Keratinocyte (primary cell): ENCODE results near the gene PKD2. TPM values are rescaled to one million over a fixed set of nuclear protein-coding genes. Genes with fewer than 3 reads are reported as not detected.

Source experiments
- DNase-seq: peaks from one replicate; pipeline ENCODE4 v3.0.0-alpha.2; 2011; ENCODE audit warnings: low read depth, missing footprints, low spot score
- FAIRE-seq: peaks from 2 replicates; lab custom pipeline; 2011; peaks lifted over from hg19 to GRCh38; lab: Jason Lieb, UNC
- H2AFZ ChIP-seq: 2 replicates; pipeline ENCODE4 v1.6.0; 2012; ENCODE audit warnings: low read length, control low read depth, inconsistent platforms; ENCODE audit not compliant: control insufficient read depth
- H3K27ac ChIP-seq: 2 replicates; pipeline ENCODE4 v1.5.1; 2011; ENCODE audit warnings: low read length; ENCODE audit not compliant: control insufficient read depth, insufficient read depth
- H3K27me3 ChIP-seq: 3 replicates; pipeline ENCODE4 v1.6.0; 2011; ENCODE audit warnings: low read length; ENCODE audit not compliant: control insufficient read depth, insufficient read depth; ENCODE audit errors: extremely low read depth
- H3K36me3 ChIP-seq, 2 experiments: 2 replicates in 1 of 2; 3 replicates in 1 of 2; pipeline ENCODE4 v1.5.1; 2011; ENCODE audit warnings: low read length in 2 of 2, mild to moderate bottlenecking in 1 of 2; ENCODE audit not compliant: control insufficient read depth in 2 of 2, insufficient read depth in 2 of 2; ENCODE audit errors: extremely low read depth in 1 of 2
- H3K4me1 ChIP-seq: 3 replicates; pipeline ENCODE4 v1.5.1; 2011; ENCODE audit warnings: low read length; ENCODE audit not compliant: control insufficient read depth, insufficient read depth; ENCODE audit errors: extremely low read depth
- H3K4me2 ChIP-seq: 3 replicates; pipeline ENCODE4 v1.6.0; 2011; ENCODE audit warnings: low read depth, low read length; ENCODE audit not compliant: control insufficient read depth, insufficient read depth; ENCODE audit errors: extremely low read depth
- H3K4me3 ChIP-seq, 3 experiments: fragments of 200-600 bp in 1 of 3; sonication (generic) in 1 of 3; 2 replicates in 2 of 3; 3 replicates in 1 of 3; pipeline ENCODE4 v1.5.1; 2011 to 2016; ENCODE audit warnings: low read length in 3 of 3, mild to moderate bottlenecking in 3 of 3, control low read depth in 2 of 3, inconsistent platforms in 1 of 3, low read depth in 1 of 3, mixed read lengths in 1 of 3, mixed run types in 1 of 3, moderate library complexity in 1 of 3; ENCODE audit not compliant: control insufficient read depth in 2 of 3, insufficient read depth in 2 of 3; ENCODE audit errors: extremely low read depth in 1 of 3
- H3K79me2 ChIP-seq: 2 replicates; pipeline ENCODE4 v1.6.0; 2012; ENCODE audit warnings: low read length; ENCODE audit not compliant: control insufficient read depth, insufficient read depth
- H3K9ac ChIP-seq: 3 replicates; pipeline ENCODE4 v1.6.0; 2011; ENCODE audit warnings: low read length; ENCODE audit not compliant: control insufficient read depth, insufficient read depth; ENCODE audit errors: extremely low read depth
- H3K9me1 ChIP-seq: 3 replicates; pipeline ENCODE4 v1.6.0; 2011; ENCODE audit warnings: low read length; ENCODE audit not compliant: control insufficient read depth, insufficient read depth; ENCODE audit errors: extremely low read depth
- H3K9me3 ChIP-seq: 2 replicates; pipeline ENCODE4 v1.5.1; 2012; ENCODE audit warnings: low read depth, low read length; ENCODE audit not compliant: control insufficient read depth
- H4K20me1 ChIP-seq: 3 replicates; pipeline ENCODE4 v1.6.0; 2011; ENCODE audit warnings: low read length; ENCODE audit not compliant: control insufficient read depth, insufficient read depth; ENCODE audit errors: extremely low read depth
- EZH2 ChIP-seq: IDR thresholded peaks from one replicate; pipeline ENCODE4 v1.6.1; 2012; ENCODE audit warnings: inconsistent platforms, mild to moderate bottlenecking, low read length, moderate library complexity
- dilution Hi-C: fragments of 300-500 bp; cut with MboI; formaldehyde crosslinking; loops from one replicate; pipeline ENCODE4 v1.7.0; 2020; ENCODE audit warnings: low sequenced_read_pairs; ENCODE audit not compliant: extremely low pct_ligation_motif_present
- polyA plus RNA-seq, 5 experiments: library from polyadenylated mRNA; depleted of rRNA in 3 of 5; stranded (reverse) in 3 of 5; stranded (forward) in 1 of 5; unstranded in 1 of 5; fragments of >200 nt; gene quantifications; 1 replicate in 1 of 5; 2 replicates in 3 of 5; 3 replicates in 1 of 5; pipeline versions ENCODE4 v1.2.1 to v1.2.3, GENCODE V29; 2011 to 2012; ENCODE audit warnings: missing spikeins in 2 of 5, low read depth in 1 of 5, low replicate concordance in 1 of 5
- TF ChIP-seq, protein P1 (sequence below), 3 experiments: IDR thresholded peaks in 1 of 3; conservative IDR thresholded peaks in 1 of 3; optimal IDR thresholded peaks in 1 of 3; 2 replicates in 2 of 3; 3 replicates in 1 of 3; pipeline versions ENCODE3 to v1.5.1; 2011; ENCODE audit warnings: low read length in 3 of 3, mild to moderate bottlenecking in 3 of 3, moderate library complexity in 2 of 3, control low read depth in 1 of 3, inconsistent platforms in 1 of 3; ENCODE audit not compliant: insufficient read depth in 2 of 3; ENCODE audit errors: extremely low read depth in 1 of 3

PKD2 gene
- polyA plus RNA-seq, 1 donor (not counting 4 experiments of a cell fraction or from before 2014, with no cell fraction given), result 21.5 TPM

DNA sequence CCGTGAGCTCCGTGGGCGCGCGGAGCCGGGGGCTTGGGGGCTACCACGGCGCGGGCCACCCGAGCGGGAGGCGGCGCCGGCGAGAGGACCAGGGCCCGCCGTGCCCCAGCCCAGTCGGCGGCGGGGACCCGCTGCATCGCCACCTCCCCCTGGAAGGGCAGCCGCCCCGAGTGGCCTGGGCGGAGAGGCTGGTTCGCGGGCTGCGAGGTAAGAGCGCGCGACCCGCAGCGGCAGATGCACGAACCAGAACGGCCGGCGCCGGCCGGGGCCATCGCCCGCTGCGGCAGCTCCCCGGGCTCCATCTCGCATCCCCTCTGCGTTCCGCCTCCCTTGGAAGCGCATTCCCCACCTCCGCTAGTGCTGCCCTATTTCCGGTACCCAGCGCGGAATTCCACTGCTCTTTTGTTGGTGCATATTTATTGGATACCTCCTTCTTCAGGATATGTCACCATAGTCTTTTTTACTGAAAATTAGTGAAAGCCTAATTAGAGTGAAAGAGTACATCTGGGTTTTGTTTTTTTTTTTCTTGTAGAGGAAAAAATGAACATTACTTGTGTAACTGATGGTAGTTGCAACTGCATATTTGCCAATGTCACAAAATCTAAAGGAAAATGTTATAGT lies 797 bp downstream of the PKD2 start:
- H3K36me3 ChIP-seq, result no peaks in the 10 kb centered on the region
- peak overlapping the region; percentile 44 for H2AFZ ChIP-seq
- dilution Hi-C loops, result no loop called here
- peaks cover 48% of the 10 kb centered on the region for H3K79me2 ChIP-seq
- H3K4me1 ChIP-seq, result peaks cover 27% of the 10 kb centered on the region
- peak overlapping the region; percentile 77 for H3K9ac ChIP-seq
- H3K4me3 ChIP-seq, result peak overlapping the region; percentile 71 to 88 (median 75)
- H3K9me3 ChIP-seq, result no peaks in the 10 kb centered on the region
- no peaks in the 10 kb centered on the region for H3K9me1 ChIP-seq
- peak overlapping the region; percentile 92 for H3K4me2 ChIP-seq
- H3K27ac ChIP-seq, result peak overlapping the region; percentile 42
- FAIRE-seq (no peak), DNase-seq (no peak)
- TF ChIP-seq, protein P1, sequence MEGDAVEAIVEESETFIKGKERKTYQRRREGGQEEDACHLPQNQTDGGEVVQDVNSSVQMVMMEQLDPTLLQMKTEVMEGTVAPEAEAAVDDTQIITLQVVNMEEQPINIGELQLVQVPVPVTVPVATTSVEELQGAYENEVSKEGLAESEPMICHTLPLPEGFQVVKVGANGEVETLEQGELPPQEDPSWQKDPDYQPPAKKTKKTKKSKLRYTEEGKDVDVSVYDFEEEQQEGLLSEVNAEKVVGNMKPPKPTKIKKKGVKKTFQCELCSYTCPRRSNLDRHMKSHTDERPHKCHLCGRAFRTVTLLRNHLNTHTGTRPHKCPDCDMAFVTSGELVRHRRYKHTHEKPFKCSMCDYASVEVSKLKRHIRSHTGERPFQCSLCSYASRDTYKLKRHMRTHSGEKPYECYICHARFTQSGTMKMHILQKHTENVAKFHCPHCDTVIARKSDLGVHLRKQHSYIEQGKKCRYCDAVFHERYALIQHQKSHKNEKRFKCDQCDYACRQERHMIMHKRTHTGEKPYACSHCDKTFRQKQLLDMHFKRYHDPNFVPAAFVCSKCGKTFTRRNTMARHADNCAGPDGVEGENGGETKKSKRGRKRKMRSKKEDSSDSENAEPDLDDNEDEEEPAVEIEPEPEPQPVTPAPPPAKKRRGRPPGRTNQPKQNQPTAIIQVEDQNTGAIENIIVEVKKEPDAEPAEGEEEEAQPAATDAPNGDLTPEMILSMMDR (optimal IDR thresholded peaks at IDR 0.05 in 1 of 3, IDR thresholded peaks at IDR 0.05 in 1 of 3, conservative IDR thresholded peaks at IDR 0.05 in 1 of 3; ENCODE audit: extremely low read depth in 1 of 3, insufficient read depth in 2 of 3, low read length in 3 of 3), result no peak
- TF ChIP-seq EZH2, result no peak
- peaks cover 2% of the 10 kb centered on the region for H4K20me1 ChIP-seq
- no peaks in the 10 kb centered on the region for H3K27me3 ChIP-seq

GRCh38 chr4:88008743-88009171 lies 1.3 kb downstream of the PKD2 start:
- H3K27ac ChIP-seq, result peak overlapping the region; percentile 42
- no peak for FAIRE-seq

More at GRCh38 chr4:88008743-88009171, 1.3 kb downstream of the PKD2 start:
- no peaks in the 10 kb centered on the region for H3K9me1 ChIP-seq
- peaks cover 28% of the 10 kb centered on the region for H3K4me1 ChIP-seq
- H3K36me3 ChIP-seq, result no peaks in the 10 kb centered on the region
- dilution Hi-C loops, result no loop called here
- TF ChIP-seq, protein P1 (optimal IDR thresholded peaks at IDR 0.05 in 1 of 3, IDR thresholded peaks at IDR 0.05 in 1 of 3, conservative IDR thresholded peaks at IDR 0.05 in 1 of 3; ENCODE audit: extremely low read depth in 1 of 3, insufficient read depth in 2 of 3, low read length in 3 of 3), result no peak
- TF ChIP-seq EZH2, result no peak
- peaks cover 53% of the 10 kb centered on the region for H3K79me2 ChIP-seq
- peak overlapping the region; percentile 71 to 88 (median 75) for H3K4me3 ChIP-seq
- H2AFZ ChIP-seq, result peak overlapping the region; percentile 39
- no peaks in the 10 kb centered on the region for H3K9me3 ChIP-seq
- peaks cover 2% of the 10 kb centered on the region for H4K20me1 ChIP-seq
- H3K4me2 ChIP-seq, result peak overlapping the region; percentile 92
- H3K9ac ChIP-seq, result peak overlapping the region; percentile 77
- H3K27me3 ChIP-seq, result no peaks in the 10 kb centered on the region
- DNase-seq, result no peak
